ENCODE results near the gene DCLK2.

DCLK2 gene

DNA sequence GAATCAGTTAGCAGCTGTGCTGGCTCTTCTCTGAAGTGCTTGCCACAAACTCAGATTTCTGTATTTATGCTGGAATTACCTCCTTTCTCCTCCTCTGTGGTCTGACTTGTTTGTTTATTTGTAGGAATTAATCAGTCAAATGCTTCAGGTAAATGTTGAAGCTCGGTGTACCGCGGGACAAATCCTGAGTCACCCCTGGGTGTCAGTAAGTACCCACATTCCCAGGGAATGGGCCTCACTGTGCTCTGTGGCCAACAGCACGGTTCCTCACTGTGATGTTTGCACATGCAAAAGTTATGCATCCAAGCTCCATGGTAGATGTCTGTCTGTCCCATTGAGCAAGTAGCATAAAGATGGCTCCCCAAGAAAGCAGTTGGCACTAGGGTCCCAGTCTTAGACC is 169.9 kb downstream of the DCLK2 start:
- no peak for DNase-seq

- DNase-seq = no peak
These were observed 172.2 kb downstream of the DCLK2 start for GRCh38 chr4:150250293-150250997.

- no peak for DNase-seq
These were observed 172.9 kb downstream of the DCLK2 start for GRCh38 chr4:150250998-150251651.

GRCh38 chr4:150251752-150252190 is 173.5 kb downstream of the DCLK2 start:
- DNase-seq = no peak

- no peak for DNase-seq
These were observed 174.1 kb downstream of the DCLK2 start for GRCh38 chr4:150252306-150252705.

GRCh38 chr4:150252741-150253140 is 174.5 kb downstream of the DCLK2 start:
- DNase-seq = no peak

- no peak for DNase-seq
These were observed 175.2 kb downstream of the DCLK2 start for GRCh38 chr4:150253416-150253815.

DNA sequence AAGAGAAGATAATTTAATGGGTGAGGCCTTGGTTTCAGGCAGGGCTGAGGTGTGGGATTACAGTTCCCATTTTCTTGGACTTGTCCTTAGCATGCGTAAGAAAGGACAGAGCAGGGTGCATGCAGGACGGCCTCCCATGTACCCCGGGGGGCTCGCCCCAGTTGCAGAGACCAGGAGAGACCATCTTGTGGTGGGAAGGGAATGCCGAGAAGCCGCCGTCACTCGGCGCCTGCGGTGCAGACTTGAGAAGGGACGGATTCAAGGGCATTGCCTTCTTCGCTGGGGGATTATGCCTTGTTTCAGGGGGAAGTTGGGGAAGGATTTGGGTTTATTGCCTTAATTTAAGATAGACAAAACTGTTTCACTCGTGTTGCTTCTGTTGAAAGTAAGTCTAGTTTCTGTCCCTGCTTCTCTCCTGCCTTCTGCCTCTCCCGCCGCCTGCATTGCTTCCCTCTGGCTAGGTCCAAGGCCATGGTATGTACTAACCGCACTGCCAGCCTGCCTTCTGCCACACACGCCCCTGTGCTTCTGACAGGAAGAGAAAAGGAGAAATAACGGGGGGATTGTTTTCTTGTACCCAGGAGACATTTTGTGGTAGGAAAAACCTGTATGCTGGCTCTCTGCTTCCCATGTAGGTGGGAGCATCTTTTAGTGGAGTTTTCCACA is 175.9 kb downstream of the DCLK2 start:
- DNase-seq = no peak

DNA sequence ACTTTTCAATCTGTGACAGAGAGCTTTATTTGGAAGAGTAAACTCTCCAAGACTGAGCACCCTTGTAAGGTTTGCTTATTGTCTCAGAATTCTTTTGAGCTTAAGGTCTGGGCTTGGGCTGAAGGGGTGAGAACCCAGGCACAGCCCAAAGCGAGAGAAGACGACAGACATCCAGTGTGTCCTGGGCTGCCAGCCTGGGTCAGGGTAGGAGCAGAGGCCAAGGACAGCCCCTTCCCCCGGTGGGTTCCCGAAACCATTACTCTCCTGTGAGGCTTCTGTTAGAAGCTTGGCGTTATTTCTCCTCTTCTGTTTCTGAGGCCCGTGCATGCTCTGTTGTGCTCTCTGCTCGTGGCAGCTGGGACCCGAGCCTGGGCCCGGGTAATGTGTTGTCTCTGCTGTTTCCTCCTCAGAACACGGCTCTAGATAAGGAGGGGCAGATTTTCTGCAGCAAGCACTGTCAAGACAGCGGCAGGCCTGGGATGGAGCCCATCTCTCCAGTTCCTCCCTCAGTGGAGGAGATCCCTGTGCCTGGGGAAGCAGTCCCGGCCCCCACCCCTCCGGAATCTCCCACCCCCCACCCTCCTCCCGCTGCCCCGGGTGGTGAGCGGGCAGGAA is 177.5 kb downstream of the DCLK2 start:
- DNase-seq = no peak

GRCh38 chr4:150256225-150256620 is 178.0 kb downstream of the DCLK2 start:
- DNase-seq = no peak

GRCh38 chr4:150256841-150257730 is 178.8 kb downstream of the DCLK2 start:
- no peak for DNase-seq

DNA sequence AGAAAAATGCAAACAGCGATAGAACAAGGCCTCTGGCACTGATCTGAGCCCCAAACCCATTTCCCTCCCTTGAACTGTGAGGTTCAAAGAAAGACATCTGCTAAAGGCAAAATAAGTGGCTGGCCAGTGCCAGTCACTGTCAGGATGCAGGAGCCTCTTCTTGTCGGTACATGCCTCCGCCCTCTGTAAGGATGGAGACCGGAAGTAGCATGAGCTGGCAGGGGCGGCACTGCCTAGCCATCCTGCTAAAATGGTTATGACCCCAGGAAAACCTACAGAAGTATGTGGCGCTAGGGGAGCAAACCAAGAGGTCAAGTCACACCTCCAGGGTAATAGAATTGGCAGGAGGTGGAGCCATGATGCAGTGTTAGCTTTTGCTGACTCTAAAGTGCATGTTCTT is 180.3 kb downstream of the DCLK2 start:
- DNase-seq = no peak

DNA sequence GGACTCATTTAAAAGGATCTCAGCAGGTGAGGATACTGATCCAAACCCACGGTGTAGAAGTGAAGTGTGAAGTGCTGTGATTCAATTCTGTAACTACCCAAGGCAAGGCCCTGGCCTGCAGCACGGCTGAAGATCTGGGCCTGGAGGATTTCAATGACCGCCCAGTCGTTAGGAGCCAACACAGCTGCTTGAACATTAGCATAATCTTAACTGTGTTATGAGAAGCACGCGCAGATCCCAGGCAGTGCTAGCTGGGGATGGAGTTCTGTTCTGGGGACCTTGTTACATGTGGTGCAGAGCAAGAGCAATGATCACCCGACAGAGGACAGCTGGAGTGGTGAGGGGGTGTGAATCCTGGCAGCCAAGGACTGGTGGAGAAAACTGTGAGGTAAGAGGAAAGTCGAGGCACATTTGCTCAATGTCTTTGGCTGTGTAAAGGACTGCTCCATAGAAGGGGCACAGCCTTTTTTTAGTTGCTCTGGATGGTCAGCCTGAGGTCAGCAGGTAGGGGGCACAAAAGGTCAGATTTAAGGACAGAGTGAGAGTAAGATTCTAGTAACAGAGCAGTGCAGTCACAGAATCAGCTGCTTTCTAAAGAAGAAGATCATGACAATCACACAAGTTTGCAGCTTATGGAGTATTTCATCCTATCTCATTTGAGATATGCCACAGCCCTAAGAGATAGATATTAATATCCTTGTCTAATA is 181.8 kb downstream of the DCLK2 start:
- DNase-seq = no peak

GRCh38 chr4:150261571-150261970 is 183.3 kb downstream of the DCLK2 start:
- no peak for DNase-seq

GRCh38 chr4:150262611-150263010 is 184.4 kb downstream of the DCLK2 start:
- no peak for DNase-seq

- no peak for DNase-seq
These were observed 186.4 kb downstream of the DCLK2 start for GRCh38 chr4:150264595-150265161.

GRCh38 chr4:150265806-150266205 is 187.6 kb downstream of the DCLK2 start:
- no peak for DNase-seq

DNA sequence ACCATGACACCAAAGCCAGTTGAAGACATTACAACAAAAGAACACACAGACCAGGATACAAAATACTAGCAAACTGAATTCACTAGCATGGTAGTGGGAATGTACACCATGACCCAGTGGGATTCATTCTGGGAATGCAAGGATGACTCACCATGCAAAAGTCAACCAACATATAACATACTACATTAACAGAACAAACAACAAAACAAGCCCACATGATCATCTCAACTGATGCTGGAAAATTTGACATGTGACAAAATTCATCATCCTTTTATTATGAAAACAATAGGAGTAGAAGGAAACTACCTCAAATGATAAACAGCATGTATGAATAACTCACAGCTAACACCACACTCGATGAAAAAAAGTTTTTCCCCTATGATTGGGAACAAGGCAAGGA is 190.2 kb downstream of the DCLK2 start:
- DNase-seq = no peak

DNA sequence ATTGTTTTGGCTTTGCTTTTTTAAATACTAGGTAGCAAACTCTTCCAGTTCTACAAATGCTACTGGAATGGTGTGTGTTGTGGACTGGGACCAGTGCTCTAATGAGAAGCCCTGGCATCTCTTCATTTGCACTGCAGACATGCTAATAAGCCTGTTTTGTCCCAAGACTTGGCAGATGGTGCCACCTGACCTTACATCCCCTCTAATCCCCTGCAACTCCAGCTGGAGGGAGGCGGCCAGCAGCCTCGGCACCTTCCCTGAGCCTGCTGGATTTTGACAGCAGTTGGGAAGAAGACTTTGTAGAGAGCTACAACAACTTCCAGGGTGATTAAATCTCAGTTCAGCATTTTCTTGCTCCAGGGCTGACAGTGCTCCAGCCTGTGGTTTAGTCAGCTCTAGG is 200.0 kb downstream of the DCLK2 start:
- no peak for DNase-seq

DNA sequence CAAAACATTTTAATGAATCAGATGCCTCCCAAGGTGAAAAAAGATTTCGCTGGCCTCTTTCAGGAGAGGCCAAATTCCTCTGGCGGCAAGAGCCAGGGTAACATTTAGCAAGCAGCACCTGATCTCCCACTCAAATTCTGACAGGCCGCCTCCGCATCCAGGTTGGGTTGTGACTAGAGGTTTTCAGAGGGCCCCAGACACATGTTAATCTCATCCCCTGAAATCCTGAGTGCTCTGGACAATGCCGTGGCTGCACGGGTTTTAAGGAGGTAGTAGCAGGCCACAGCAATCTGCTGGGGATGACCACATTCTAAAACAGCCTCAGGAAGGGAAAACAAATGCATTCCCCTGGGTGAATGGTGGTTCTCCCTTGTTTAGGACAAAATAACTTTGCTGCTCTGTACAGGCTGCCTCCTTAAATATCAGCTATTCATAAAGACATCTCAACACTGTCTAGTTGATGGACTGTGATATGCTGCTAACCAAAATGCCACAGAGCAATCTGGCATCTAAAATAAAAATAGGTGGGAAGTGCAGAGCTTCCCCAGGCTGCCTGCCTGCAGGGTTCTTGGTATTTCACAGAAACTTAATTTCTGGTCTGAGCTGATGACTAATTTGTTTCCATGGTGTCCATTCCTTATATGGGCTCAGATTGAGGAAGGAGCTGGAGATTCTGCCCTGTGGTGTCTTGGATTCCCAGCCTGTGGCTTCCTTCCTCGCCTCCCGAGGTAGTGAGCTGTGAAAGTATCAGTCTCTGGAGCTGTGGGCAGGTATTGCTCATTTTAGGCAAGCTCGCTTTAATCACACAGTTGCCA is 202.0 kb downstream of the DCLK2 start:
- DNase-seq = no peak

- no peak for DNase-seq
These were observed 202.7 kb downstream of the DCLK2 start for GRCh38 chr4:150280975-150281374.
